HFF-Myc (cell line): Measurements from ENCODE around the gene TGM6.

Experiments
- DNase-seq: peaks from one replicate; pipeline ENCODE4 v3.0.0-alpha.2; 2011; ENCODE audit warnings: low read depth; ENCODE audit errors: extremely low read depth
- H3K4me3 ChIP-seq: replicated peaks from 2 replicates; pipeline ENCODE4 v1.5.1; 2011; ENCODE audit warnings: low read depth, mild to moderate bottlenecking, control low read depth, low read length
- TF ChIP-seq, protein P1 (sequence below): IDR thresholded peaks from 2 replicates; pipeline ENCODE4 v1.5.1; 2012; ENCODE audit warnings: mild to moderate bottlenecking, low read depth, low read length, control low read depth; ENCODE audit errors: missing control alignments

The TGM6 gene

DNA sequence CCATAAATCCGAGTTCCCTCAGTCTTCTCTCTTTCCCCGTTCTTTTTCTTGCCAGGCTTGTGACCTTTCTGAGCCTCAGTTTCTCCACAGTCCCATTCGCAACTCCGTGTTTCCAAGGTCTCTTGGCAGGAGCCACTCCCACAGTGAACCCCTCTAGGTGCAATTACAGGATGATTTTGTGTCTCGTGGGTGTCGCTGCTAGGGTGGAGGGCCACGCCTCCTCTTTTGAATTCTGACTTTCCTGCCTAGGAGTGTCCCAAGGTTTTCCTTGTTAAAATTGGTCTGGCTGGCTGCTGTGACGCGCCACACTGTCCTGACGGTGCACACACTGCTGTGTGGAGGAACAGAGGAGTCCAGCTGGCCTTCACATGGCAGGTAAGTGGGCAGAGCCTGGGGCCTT is at the start of gene TGM6:
TSS of gene TGM6 (plus strand) at position 301 of the 400 bp plus-strand sequence. CDS start at position 369, 68 bp downstream.
- no peak for DNase-seq
- TF ChIP-seq, protein P1, sequence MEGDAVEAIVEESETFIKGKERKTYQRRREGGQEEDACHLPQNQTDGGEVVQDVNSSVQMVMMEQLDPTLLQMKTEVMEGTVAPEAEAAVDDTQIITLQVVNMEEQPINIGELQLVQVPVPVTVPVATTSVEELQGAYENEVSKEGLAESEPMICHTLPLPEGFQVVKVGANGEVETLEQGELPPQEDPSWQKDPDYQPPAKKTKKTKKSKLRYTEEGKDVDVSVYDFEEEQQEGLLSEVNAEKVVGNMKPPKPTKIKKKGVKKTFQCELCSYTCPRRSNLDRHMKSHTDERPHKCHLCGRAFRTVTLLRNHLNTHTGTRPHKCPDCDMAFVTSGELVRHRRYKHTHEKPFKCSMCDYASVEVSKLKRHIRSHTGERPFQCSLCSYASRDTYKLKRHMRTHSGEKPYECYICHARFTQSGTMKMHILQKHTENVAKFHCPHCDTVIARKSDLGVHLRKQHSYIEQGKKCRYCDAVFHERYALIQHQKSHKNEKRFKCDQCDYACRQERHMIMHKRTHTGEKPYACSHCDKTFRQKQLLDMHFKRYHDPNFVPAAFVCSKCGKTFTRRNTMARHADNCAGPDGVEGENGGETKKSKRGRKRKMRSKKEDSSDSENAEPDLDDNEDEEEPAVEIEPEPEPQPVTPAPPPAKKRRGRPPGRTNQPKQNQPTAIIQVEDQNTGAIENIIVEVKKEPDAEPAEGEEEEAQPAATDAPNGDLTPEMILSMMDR, result no peak
- H3K4me3 ChIP-seq, result no peak within 1 kb of the TSS

GRCh38 chr20:2331106-2331505 is 49.6 kb upstream of the TGM6 start:
- TF ChIP-seq, protein P1, result no peak
- no peak overlapping the region for H3K4me3 ChIP-seq
- no peak for DNase-seq

- no peak for DNase-seq
- TF ChIP-seq, protein P1, result no peak
- H3K4me3 ChIP-seq, result no peak overlapping the region
Observed at GRCh38 chr20:2331901-2332565, 48.7 kb upstream of the TGM6 start.

DNA sequence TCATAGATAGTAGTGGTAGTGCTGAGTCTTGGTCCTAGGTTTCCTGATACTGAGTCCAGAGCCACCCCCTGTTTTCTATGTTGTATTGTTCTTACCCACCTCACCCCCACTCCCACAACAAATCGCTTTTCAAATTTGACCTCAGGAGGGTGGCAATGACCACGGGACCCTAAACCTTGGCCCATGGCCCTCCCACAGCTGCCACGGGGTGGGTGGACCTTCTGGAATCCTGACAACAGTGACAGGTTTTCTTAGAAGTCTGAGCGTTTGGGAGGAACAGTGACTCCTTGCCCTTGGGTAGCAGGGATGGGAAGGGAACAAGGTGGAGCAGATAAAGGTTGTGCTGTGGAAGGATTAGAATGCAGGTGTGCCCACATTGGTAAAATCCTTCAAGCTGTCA is 48.0 kb upstream of the TGM6 start:
- no peak for DNase-seq
- TF ChIP-seq, protein P1, result no peak
- H3K4me3 ChIP-seq, result no peak overlapping the region

DNA sequence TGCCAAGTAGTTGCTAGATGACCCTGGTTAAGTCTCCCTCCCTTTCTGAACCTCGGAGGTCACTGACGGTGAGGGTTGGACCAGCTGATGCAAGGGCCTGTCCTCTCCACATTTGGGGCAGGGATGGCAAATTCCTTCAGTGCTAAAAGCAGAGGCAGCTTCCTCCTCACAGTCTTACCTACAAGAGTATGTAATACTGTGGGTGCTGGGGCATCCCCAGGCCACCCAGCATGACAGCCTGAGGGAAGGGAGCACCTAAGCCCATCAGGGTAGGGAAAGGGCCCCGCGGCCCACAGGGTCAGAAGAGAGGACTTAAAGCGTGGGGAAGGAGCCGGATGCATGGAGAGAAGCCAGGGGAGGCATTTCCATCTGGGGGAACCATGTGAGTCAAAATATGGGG is 46.9 kb upstream of the TGM6 start:
- no peak overlapping the region for H3K4me3 ChIP-seq
- DNase-seq, result no peak
- TF ChIP-seq, protein P1, result no peak

DNA sequence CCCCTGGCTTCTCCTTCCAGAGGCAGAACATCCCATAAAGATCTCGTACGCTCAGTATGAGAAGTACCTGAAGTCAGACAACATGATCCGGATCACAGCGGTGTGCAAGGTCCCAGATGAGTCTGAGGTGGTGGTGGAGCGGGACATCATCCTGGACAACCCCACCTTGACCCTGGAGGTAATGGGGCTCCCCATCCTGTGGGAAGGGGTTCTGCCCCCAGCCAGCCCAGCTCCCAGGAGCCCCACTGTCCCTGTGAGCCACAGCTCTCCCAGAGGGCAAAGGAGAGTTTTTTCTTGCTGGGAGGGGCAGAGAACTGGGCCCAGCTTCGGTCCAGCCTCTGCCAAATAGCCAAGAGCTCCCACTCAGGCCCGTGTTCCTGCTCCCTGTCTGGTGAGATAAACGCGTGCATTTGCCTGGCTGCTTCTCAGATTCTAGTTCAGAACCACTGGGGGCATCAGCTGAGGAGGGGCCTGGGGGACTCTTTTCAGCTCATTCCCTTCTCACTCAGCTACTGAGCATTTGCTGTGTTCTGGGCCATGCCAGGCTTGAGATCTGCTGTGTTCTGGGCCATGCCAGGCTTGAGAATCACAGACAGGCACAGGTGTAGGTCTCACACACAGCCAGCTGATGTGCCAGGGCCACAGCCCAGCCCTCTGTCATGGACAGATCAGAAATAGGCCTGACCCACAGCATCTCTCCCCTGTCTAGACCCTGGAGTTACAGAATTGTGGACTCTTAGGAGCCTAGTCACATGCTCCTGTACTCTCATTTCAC is 45.4 kb upstream of the TGM6 start:
- TF ChIP-seq, protein P1, result no peak
- H3K4me3 ChIP-seq, result no peak overlapping the region
- DNase-seq, result no peak
